WI38 (cell line): Measurements from ENCODE around the gene HOATZ.

ENCODE experiments used
- H3K4me3 ChIP-seq: 2 replicates; pipeline ENCODE4 v1.5.1; 2011; ENCODE audit warnings: low read depth, mild to moderate bottlenecking, control low read depth, low read length
- CTCF ChIP-seq: IDR thresholded peaks from 2 replicates; pipeline ENCODE4 v1.5.1; 2012; ENCODE audit warnings: low read depth, mild to moderate bottlenecking, control low read depth, low read length

HOATZ gene

GRCh38 chr11:111586388-111586831, 71.8 kb downstream of the HOATZ start:
- peak; percentile 35; the same call in 1 of the 2 replicates for TF ChIP-seq CTCF
- H3K4me3 ChIP-seq, result no peak overlapping the region
